ENCODE results near the gene EEF1AKMT4. TPM values are rescaled to one million over a fixed set of nuclear protein-coding genes. Genes with fewer than 3 reads are reported as not detected.

EEF1AKMT4 gene
- total and polyA plus RNA-seq, 2 experiments from 2014 or later, result 4.3 to 10.6 TPM

GRCh38 chr3:184236033-184236410 lies 13.4 kb upstream of the EEF1AKMT4 start:
- Histone ChIP-seq H3K4me3 (no peak overlapping the region), H3K4me1 (ENCODE audit: low read depth) (no peaks in the 10 kb centered on the region), H3K27ac (no peak overlapping the region), H3K27me3 (peaks cover 65% of the 10 kb centered on the region), H3K36me3 (no peaks in the 10 kb centered on the region), H3K9me3 (ENCODE audit: low read depth) (no peaks in the 10 kb centered on the region)
- no peak for TF ChIP-seq CTCF (IDR thresholded peaks at IDR 0.05; ENCODE audit: low read depth, low read length)
- no peak for DNase-seq (ENCODE audit: low read depth in 1 of 2, low spot score in 1 of 2)

GRCh38 chr3:184236636-184237035 lies 12.8 kb upstream of the EEF1AKMT4 start:
- H3K4me1 ChIP-seq (ENCODE audit: low read depth), result no peaks in the 10 kb centered on the region
- peaks cover 65% of the 10 kb centered on the region for H3K27me3 ChIP-seq
- no peaks in the 10 kb centered on the region for H3K36me3 ChIP-seq
- no peak for DNase-seq (ENCODE audit: low read depth in 1 of 2, low spot score in 1 of 2)
- no peak overlapping the region for H3K27ac ChIP-seq
- TF ChIP-seq CTCF (IDR thresholded peaks at IDR 0.05; ENCODE audit: low read depth, low read length), result no peak
- no peaks in the 10 kb centered on the region for H3K9me3 ChIP-seq (ENCODE audit: low read depth)
- no peak overlapping the region for H3K4me3 ChIP-seq

- H3K36me3 ChIP-seq, result no peaks in the 10 kb centered on the region
- no peak for DNase-seq (ENCODE audit: low read depth in 1 of 2, low spot score in 1 of 2)
Measured at GRCh38 chr3:184237211-184237610, 12.3 kb upstream of the EEF1AKMT4 start.

GRCh38 chr3:184237807-184238206 lies 11.7 kb upstream of the EEF1AKMT4 start:
- DNase-seq (ENCODE audit: low read depth in 1 of 2, low spot score in 1 of 2), result no peak
- TF ChIP-seq CTCF (IDR thresholded peaks at IDR 0.05; ENCODE audit: low read depth, low read length), result no peak
- H3K4me3 ChIP-seq, result no peak overlapping the region
- no peaks in the 10 kb centered on the region for H3K36me3 ChIP-seq
- no peaks in the 10 kb centered on the region for H3K4me1 ChIP-seq (ENCODE audit: low read depth)
- H3K27me3 ChIP-seq, result peaks cover 60% of the 10 kb centered on the region
- no peaks in the 10 kb centered on the region for H3K9me3 ChIP-seq (ENCODE audit: low read depth)
- no peak overlapping the region for H3K27ac ChIP-seq

More at GRCh38 chr3:184237211-184237610, 12.3 kb upstream of the EEF1AKMT4 start:
- peaks cover 65% of the 10 kb centered on the region for H3K27me3 ChIP-seq
- H3K27ac ChIP-seq, result no peak overlapping the region
- no peak overlapping the region for H3K4me3 ChIP-seq
- TF ChIP-seq CTCF (IDR thresholded peaks at IDR 0.05; ENCODE audit: low read depth, low read length), result no peak
- H3K4me1 ChIP-seq (ENCODE audit: low read depth), result no peaks in the 10 kb centered on the region
- no peaks in the 10 kb centered on the region for H3K9me3 ChIP-seq (ENCODE audit: low read depth)

- Histone ChIP-seq H3K9me3 (ENCODE audit: low read depth) (no peaks in the 10 kb centered on the region), H3K27ac (no peak overlapping the region), H3K27me3 (peaks cover 55% of the 10 kb centered on the region), H3K36me3 (peaks cover 4% of the 10 kb centered on the region), H3K4me3 (no peak overlapping the region), H3K4me1 (ENCODE audit: low read depth) (no peaks in the 10 kb centered on the region)
- no peak for TF ChIP-seq CTCF (IDR thresholded peaks at IDR 0.05; ENCODE audit: low read depth, low read length)
- no peak for DNase-seq (ENCODE audit: low read depth in 1 of 2, low spot score in 1 of 2)
Measured at GRCh38 chr3:184238246-184238818, 11.1 kb upstream of the EEF1AKMT4 start.

Data from cardiac muscle cell (in vitro differentiated cells and primary cell).